Loucy (cell line): Measurements from ENCODE around the gene GDPD5.

ENCODE experiments used
- H2AFZ ChIP-seq: fragments of 200-600 bp; sonication (generic); 2 replicates; pipeline ENCODE4 v1.6.0; 2016; ENCODE audit warnings: antibody characterized with exemption, mild to moderate bottlenecking, low read length, moderate library complexity
- H3F3A ChIP-seq: fragments of 200-600 bp; 2 replicates; pipeline ENCODE4 v1.6.0; 2016; ENCODE audit warnings: antibody characterized with exemption, low read depth, mild to moderate bottlenecking
- H3K27me3 ChIP-seq: fragments of 200-600 bp; sonication (generic); 2 replicates; pipeline ENCODE4 v1.6.1; 2014; ENCODE audit warnings: low read length, mild to moderate bottlenecking; ENCODE audit not compliant: insufficient read depth, poor library complexity, severe bottlenecking
- H3K36me3 ChIP-seq: fragments of 200-600 bp; sonication (generic); 2 replicates; pipeline ENCODE4 v1.6.1; 2016; ENCODE audit warnings: low read length; ENCODE audit not compliant: insufficient read depth
- H3K4me1 ChIP-seq: fragments of 200-600 bp; sonication (generic); 2 replicates; pipeline ENCODE4 v1.5.1; 2014; ENCODE audit warnings: low read length, mild to moderate bottlenecking; ENCODE audit not compliant: insufficient read depth, poor library complexity, severe bottlenecking
- H3K4me2 ChIP-seq: fragments of 200-600 bp; sonication (generic); 2 replicates; pipeline ENCODE4 v1.6.0; 2014; ENCODE audit warnings: antibody characterized with exemption, low read length, low read depth, mild to moderate bottlenecking; ENCODE audit not compliant: poor library complexity, severe bottlenecking
- H3K4me3 ChIP-seq: fragments of 200-600 bp; sonication (generic); 2 replicates; pipeline ENCODE4 v1.5.1; 2014; ENCODE audit warnings: low read length, mild to moderate bottlenecking, mixed read lengths; ENCODE audit not compliant: poor library complexity, severe bottlenecking
- H3K79me2 ChIP-seq: fragments of 200-600 bp; sonication (generic); 2 replicates; pipeline ENCODE4 v1.6.1; 2014; ENCODE audit warnings: low read length; ENCODE audit not compliant: insufficient read depth
- H3K9ac ChIP-seq: fragments of 200-600 bp; sonication (generic); 2 replicates; pipeline ENCODE4 v1.6.0; 2014; ENCODE audit warnings: mild to moderate bottlenecking, low read depth, low read length, moderate library complexity; ENCODE audit not compliant: poor library complexity, severe bottlenecking
- H3K9me2 ChIP-seq: fragments of 200-600 bp; sonication (generic); replicated peaks from 2 replicates; pipeline ENCODE4 v1.6.1; 2016; ENCODE audit warnings: low read depth, low read length, mixed read lengths
- H3K9me3 ChIP-seq: fragments of 200-600 bp; sonication (generic); 2 replicates; pipeline ENCODE4 v1.6.1; 2014; ENCODE audit warnings: mild to moderate bottlenecking, antibody characterized with exemption, low read length, low read depth; ENCODE audit not compliant: insufficient read depth
- H4K20me1 ChIP-seq: fragments of 200-600 bp; sonication (generic); 2 replicates; pipeline ENCODE4 v1.6.0; 2014; ENCODE audit warnings: antibody characterized with exemption, low read length, mild to moderate bottlenecking; ENCODE audit not compliant: insufficient read depth, poor library complexity, severe bottlenecking
- EZH2phosphoT487 ChIP-seq: fragments of 200-600 bp; IDR thresholded peaks from 2 replicates; pipeline ENCODE4 v1.6.1; 2018; ENCODE audit warnings: antibody characterized with exemption, mild to moderate bottlenecking, moderate library complexity, borderline replicate concordance
- TF ChIP-seq, protein P1 (sequence below): fragments of 200-600 bp; sonication (generic); conservative IDR thresholded peaks from 2 replicates; pipeline ENCODE4 v1.5.1; 2014; ENCODE audit warnings: mild to moderate bottlenecking, antibody characterized with exemption, low read length

GDPD5 gene

DNA sequence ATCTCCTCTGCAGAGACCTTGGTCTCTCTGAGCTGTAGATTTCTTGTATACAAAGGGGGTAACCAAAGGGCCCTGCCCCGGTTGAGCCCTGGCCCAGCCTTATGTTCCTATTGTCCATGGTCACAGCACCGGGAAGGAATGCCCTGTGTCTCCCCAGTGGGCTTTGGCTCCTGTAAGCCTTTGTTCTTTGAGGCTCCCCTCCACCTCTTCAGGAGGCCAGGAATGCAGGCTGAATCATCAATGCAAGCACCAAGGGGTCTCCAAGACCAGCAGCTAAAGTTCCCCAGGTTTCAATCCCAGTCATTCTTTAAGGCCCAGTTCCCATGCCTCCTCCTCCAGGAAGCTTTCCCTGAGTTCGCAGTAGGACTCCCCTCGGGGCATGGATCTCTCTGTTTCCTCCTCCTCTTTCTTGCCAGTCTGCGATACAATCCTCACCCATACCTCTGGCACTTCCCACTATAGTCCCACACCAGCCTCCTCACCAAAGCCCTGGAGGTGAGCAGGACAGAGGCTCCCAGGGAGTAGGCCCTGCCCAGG lies 63.6 kb downstream of the GDPD5 start:
- Histone ChIP-seq H2AFZ (no peak overlapping the region), H3K27me3 (no peaks in the 10 kb centered on the region), H3K4me1 (no peaks in the 10 kb centered on the region), H3K9me3 (no peaks in the 10 kb centered on the region), H3K79me2 (no peaks in the 10 kb centered on the region), H3K36me3 (no peaks in the 10 kb centered on the region), H4K20me1 (no peaks in the 10 kb centered on the region), H3K9ac (no peak overlapping the region), H3K9me2 (no peaks in the 10 kb centered on the region), H3K4me2 (no peak overlapping the region), H3K4me3 (no peak overlapping the region), H3F3A (no peaks in the 10 kb centered on the region)
- TF ChIP-seq EZH2phosphoT487, result no peak
- TF ChIP-seq, protein P1, sequence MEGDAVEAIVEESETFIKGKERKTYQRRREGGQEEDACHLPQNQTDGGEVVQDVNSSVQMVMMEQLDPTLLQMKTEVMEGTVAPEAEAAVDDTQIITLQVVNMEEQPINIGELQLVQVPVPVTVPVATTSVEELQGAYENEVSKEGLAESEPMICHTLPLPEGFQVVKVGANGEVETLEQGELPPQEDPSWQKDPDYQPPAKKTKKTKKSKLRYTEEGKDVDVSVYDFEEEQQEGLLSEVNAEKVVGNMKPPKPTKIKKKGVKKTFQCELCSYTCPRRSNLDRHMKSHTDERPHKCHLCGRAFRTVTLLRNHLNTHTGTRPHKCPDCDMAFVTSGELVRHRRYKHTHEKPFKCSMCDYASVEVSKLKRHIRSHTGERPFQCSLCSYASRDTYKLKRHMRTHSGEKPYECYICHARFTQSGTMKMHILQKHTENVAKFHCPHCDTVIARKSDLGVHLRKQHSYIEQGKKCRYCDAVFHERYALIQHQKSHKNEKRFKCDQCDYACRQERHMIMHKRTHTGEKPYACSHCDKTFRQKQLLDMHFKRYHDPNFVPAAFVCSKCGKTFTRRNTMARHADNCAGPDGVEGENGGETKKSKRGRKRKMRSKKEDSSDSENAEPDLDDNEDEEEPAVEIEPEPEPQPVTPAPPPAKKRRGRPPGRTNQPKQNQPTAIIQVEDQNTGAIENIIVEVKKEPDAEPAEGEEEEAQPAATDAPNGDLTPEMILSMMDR, result no peak

- TF ChIP-seq EZH2phosphoT487, result no peak
- TF ChIP-seq, protein P1, result no peak
- Histone ChIP-seq H3K9ac (no peak overlapping the region), H3K27me3 (no peaks in the 10 kb centered on the region)
Observed at GRCh38 chr11:75461151-75461550, 64.6 kb downstream of the GDPD5 start.

GRCh38 chr11:75456596-75457183 lies 69.1 kb downstream of the GDPD5 start:
- Histone ChIP-seq H3K79me2 (no peaks in the 10 kb centered on the region), H3F3A (no peaks in the 10 kb centered on the region), H4K20me1 (no peaks in the 10 kb centered on the region), H3K27me3 (no peaks in the 10 kb centered on the region), H3K36me3 (no peaks in the 10 kb centered on the region), H3K9me2 (no peaks in the 10 kb centered on the region), H3K4me3 (no peak overlapping the region), H3K9ac (no peak overlapping the region), H3K4me2 (no peak overlapping the region), H3K4me1 (no peaks in the 10 kb centered on the region), H3K9me3 (no peaks in the 10 kb centered on the region), H2AFZ (no peak overlapping the region)
- TF ChIP-seq, protein P1, result no peak
- no peak for TF ChIP-seq EZH2phosphoT487

More at GRCh38 chr11:75461151-75461550, 64.6 kb downstream of the GDPD5 start:
- Histone ChIP-seq H3K4me1 (no peaks in the 10 kb centered on the region), H3K36me3 (no peaks in the 10 kb centered on the region), H4K20me1 (no peaks in the 10 kb centered on the region), H3K9me3 (no peaks in the 10 kb centered on the region), H2AFZ (no peak overlapping the region), H3K79me2 (no peaks in the 10 kb centered on the region), H3K4me3 (no peak overlapping the region), H3K4me2 (no peak overlapping the region), H3K9me2 (no peaks in the 10 kb centered on the region), H3F3A (no peaks in the 10 kb centered on the region)
